Subcutaneous adipose tissue (tissue), 4 donors: ENCODE results near the gene DPP3. TPM values are rescaled to one million over a fixed set of nuclear protein-coding genes. Genes with fewer than 3 reads are reported as not detected.

Experiments used
- total RNA-seq, 4 donors: library from RNA; depleted of rRNA; stranded (reverse); fragments of >200 nt; gene quantifications; one replicate each; pipeline ENCODE4 v1.1.0, GENCODE V29; 2016
- TF ChIP-seq, protein P1 (sequence below): fragments of 450-650 bp; IDR thresholded peaks from one replicate; pipeline ENCODE4 v1.5.1; 2016; ENCODE audit warnings: low read depth, mild to moderate bottlenecking, control low read depth, antibody characterized with exemption, moderate library complexity

Gene DPP3
- total RNA-seq, 4 donors from 2014 or later: 12.6 to 17.8 (median 15.7) TPM

DNA sequence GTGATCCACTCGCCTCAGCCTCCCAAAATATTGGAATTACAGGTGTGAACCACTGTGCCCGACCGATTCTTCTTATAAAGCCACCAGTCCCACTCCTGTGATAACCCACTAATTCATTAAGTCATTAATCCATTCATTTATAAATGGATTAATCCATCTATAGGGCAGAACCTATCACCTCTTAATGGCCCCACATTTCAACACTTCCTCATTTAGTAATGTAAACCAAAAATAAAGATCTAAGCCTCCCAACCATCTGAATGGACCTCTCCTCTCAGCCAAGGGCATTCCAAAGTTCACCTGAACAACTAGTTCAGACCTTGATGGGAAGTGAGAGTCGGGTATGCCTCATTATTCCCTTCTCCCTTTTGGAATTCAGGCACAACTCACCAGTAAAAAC, 31.7 kb upstream of the DPP3 start:
- TF ChIP-seq, protein P1, sequence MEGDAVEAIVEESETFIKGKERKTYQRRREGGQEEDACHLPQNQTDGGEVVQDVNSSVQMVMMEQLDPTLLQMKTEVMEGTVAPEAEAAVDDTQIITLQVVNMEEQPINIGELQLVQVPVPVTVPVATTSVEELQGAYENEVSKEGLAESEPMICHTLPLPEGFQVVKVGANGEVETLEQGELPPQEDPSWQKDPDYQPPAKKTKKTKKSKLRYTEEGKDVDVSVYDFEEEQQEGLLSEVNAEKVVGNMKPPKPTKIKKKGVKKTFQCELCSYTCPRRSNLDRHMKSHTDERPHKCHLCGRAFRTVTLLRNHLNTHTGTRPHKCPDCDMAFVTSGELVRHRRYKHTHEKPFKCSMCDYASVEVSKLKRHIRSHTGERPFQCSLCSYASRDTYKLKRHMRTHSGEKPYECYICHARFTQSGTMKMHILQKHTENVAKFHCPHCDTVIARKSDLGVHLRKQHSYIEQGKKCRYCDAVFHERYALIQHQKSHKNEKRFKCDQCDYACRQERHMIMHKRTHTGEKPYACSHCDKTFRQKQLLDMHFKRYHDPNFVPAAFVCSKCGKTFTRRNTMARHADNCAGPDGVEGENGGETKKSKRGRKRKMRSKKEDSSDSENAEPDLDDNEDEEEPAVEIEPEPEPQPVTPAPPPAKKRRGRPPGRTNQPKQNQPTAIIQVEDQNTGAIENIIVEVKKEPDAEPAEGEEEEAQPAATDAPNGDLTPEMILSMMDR: no peak

DNA sequence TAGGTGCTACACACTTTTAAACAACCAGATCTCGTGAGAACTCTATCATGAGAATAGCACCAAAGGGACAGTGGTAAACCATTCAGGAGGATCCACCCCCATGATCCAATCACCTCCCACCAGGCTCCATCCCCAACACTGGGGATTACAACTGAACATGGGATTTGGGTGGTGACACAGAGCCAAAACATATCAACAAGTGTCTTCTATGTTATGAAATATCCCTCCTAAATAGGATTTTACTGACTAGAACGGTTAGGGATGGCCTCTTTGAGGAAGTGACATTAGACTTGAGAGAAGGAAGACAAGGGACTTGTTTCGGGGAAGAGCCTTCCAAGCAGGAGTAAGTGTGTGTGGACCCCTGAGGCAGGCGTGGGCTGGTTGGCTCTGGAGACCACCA, 29.7 kb upstream of the DPP3 start:
- TF ChIP-seq, protein P1: no peak

DNA sequence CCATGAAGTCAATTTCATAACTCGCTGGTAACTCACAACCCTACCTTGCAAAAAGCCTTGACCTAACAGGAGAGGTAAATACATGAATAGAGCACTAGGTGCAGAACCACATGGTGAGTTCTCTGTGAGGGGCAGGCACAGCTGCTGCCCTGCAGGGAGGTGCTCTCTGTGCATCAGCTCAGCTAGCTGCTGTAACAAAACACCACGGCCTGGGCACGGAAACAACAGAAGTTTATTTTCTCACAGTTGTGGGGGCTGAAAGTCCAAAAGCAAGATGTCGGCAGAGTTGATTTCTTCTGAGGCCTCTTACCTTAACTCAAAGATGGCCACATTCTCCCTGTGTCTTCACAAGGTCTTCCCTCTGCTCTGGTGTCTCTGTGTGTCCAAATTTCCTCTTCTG, 28.6 kb upstream of the DPP3 start:
- TF ChIP-seq, protein P1: no peak

DNA sequence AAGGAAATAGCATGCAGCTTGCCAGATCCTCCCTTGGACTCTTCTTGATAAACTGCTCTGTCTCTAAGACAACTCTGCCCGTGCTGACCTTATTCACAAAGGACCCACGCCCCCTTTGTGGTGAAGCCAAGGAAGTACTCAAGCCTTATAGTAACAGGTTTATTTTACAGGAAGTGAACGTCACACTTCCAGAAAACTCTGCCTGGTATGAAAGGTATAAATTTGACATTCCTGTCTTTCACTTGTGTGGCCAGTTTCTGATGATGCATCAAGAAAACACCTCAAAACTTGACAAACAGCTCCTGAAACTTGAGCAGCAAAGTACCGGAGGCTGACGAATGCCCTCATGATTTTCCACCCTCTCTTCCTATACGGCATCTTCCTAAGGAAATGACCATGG, 26.0 kb upstream of the DPP3 start:
- TF ChIP-seq, protein P1: no peak

DNA sequence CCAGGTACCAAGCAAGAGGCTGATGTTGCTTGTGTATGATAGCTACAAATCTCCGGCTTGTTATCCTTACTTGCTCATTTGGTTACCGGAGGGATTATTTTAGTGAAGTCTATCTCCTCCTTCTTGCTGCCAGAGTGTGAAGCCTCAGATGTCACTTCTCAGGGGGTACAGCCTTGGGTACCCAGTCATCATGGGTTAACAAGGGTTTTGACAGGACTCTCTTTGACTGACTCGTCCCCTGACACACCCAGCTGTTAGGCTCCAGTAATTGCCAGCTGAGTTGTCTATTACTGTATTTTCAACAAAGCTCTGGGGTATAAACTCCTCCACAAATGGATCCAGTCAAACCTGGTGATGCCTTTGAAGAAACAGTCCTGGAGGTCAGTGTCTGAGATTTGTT, 25.4 kb upstream of the DPP3 start:
- TF ChIP-seq, protein P1: no peak

DNA sequence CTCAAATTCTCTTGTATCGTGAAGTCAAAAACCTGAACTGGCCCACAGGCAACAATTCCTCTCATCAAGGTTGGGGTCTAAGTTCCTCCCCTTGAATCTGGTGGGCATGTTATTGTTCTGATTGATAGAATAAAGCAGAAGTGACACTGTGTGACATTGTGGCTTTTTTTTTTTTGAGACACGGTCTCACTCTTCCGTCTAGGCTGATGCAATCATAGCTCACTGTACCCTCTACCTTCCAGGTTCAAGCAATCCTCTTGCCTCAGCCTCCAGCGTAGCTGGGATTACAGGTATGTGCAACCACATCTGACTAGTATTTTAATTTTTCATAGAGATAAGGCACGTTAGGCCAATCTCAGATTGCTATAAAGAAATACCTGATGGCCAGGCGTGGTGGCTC, 22.4 kb upstream of the DPP3 start:
- TF ChIP-seq, protein P1: no peak

DNA sequence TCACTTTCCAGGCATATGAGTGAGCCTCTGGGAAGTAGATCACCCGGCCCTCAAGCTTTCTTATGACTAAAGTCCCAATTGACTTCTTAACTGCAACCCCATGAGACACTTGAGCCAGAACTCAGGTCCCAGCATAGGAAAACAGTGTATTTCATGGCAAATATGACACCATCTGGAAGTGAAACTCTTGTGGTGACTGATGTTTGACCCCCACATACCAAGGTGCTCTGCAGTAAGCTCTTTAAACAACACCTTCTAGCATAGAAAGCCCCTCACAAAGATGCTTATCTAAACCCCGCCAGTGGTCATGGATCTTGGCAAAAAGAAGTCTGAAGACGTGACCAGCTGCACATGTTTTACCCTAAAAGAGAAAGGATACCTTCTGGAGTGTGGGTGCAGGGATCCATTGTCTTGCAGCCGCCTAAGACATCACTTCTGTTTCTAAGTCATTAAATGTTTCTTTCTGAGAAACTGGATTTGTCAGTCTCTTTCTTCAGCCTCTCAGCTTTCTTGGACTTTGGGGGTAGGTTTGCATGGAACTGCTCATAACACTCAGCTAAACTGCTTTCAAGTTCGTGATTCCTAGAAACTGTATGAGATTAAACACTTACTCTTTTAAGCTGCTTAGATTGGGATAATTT, 21.0 kb upstream of the DPP3 start:
- TF ChIP-seq, protein P1: no peak
